HepG2 (cell line): ENCODE measurements around the gene SPATA21. TPM values are rescaled to one million over a fixed set of nuclear protein-coding genes. Genes with fewer than 3 reads are reported as not detected.

Source experiments
- ATAC-seq: fragments of 200-7000 bp; cut with Tn5 transposase; 3 replicates; pipeline ENCODE4 v1.9.1; 2020; ENCODE audit warnings: mild to moderate bottlenecking, moderate library complexity
- BruUV-seq: library from RNA; stranded (reverse); fragments of 400-500 nt; replicated peaks from 2 replicates; lab custom pipeline; 2021; lab: Mats Ljungman, UMichigan
- CTCF ChIA-PET: fragments of 300-600 bp; formaldehyde crosslinking; extraction: SDS; loops from one replicate; lab custom pipeline; 2021; ENCODE audit warnings: low total read pairs, inconsistent platforms, low intra/inter-chr PET ratio; lab: Yijun Ruan, JAX
- POLR2A ChIA-PET: fragments of 350-600 bp; sonication (Branson Sonifier 250); formaldehyde crosslinking; loops from one replicate; lab custom pipeline; 2020; ENCODE audit warnings: antibody characterized with exemption, inconsistent platforms; lab: Yijun Ruan, JAX
- DNase-seq: peaks from one replicate; pipeline ENCODE4 v3.0.0-alpha.2; 2015; ENCODE audit warnings: low spot score
- FAIRE-seq: peaks from 3 replicates; lab custom pipeline; 2011; peaks lifted over from hg19 to GRCh38; lab: Jason Lieb, UNC
- H2AFZ ChIP-seq: one replicate; pipeline ENCODE4 v1.6.1; 2011; ENCODE audit warnings: low read length, inconsistent platforms
- H3K27ac ChIP-seq: fragments of 300-600 bp; 3 replicates; pipeline ENCODE4 v1.8.0; 2011; ENCODE audit warnings: mixed run types, mild to moderate bottlenecking, mixed read lengths, low read length, inconsistent platforms; ENCODE audit not compliant: insufficient read depth; ENCODE audit errors: extremely low read length
- H3K27me3 ChIP-seq, 2 experiments: fragments of 200-600 bp in 1 of 2; 2 replicates in 1 of 2; 3 replicates in 1 of 2; pipeline versions ENCODE4 v1.6.0 to v1.8.0; 2011; ENCODE audit warnings: low read length in 2 of 2, mild to moderate bottlenecking in 2 of 2, moderate library complexity in 2 of 2, inconsistent platforms in 1 of 2; ENCODE audit not compliant: insufficient read depth in 2 of 2, control insufficient read depth in 1 of 2
- H3K36me3 ChIP-seq, 2 experiments: fragments of 200-600 bp in 1 of 2; replicated peaks in 1 of 2; 2 replicates in 1 of 2; 3 replicates in 1 of 2; pipeline versions ENCODE4 v1.5.1 to v1.8.0; 2011; ENCODE audit warnings: low read length in 2 of 2, inconsistent platforms in 1 of 2; ENCODE audit not compliant: insufficient read depth in 2 of 2, control insufficient read depth in 1 of 2
- H3K4me1 ChIP-seq: 2 replicates; pipeline ENCODE4 v1.5.1; 2012; ENCODE audit warnings: low read length, inconsistent platforms; ENCODE audit not compliant: insufficient read depth
- H3K4me2 ChIP-seq: 2 replicates; pipeline ENCODE4 v1.6.0; 2011; ENCODE audit warnings: low read depth, low read length, inconsistent platforms
- H3K4me3 ChIP-seq, 3 experiments: fragments of 200-600 bp in 1 of 3; sonication (generic), shearing (Covaris generic) in 1 of 3; replicated peaks in 1 of 3; 2 replicates each; pipeline ENCODE4 v1.5.1; 2011 to 2016; ENCODE audit warnings: low read length in 3 of 3, inconsistent platforms in 2 of 3, low read depth in 2 of 3, mild to moderate bottlenecking in 2 of 3, control low read depth in 1 of 3, mixed read lengths in 1 of 3; ENCODE audit not compliant: insufficient read depth in 1 of 3
- H3K79me2 ChIP-seq: one replicate; pipeline ENCODE4 v1.6.1; 2011; ENCODE audit warnings: low read length, inconsistent platforms; ENCODE audit not compliant: insufficient read depth
- H3K9ac ChIP-seq: 2 replicates; pipeline ENCODE4 v1.6.0; 2011; ENCODE audit warnings: mild to moderate bottlenecking, low read depth, low read length, inconsistent platforms; ENCODE audit not compliant: insufficient read depth
- H3K9me3 ChIP-seq: 2 replicates; pipeline ENCODE4 v1.5.1; 2012; ENCODE audit warnings: mild to moderate bottlenecking, low read length
- H4K20me1 ChIP-seq: 2 replicates; pipeline ENCODE4 v1.6.0; 2011; ENCODE audit warnings: inconsistent platforms, mild to moderate bottlenecking, low read length, moderate library complexity; ENCODE audit not compliant: insufficient read depth
- ELK4 ChIP-seq: sonication (generic); formaldehyde crosslinking; IDR thresholded peaks from 2 replicates; pipeline ENCODE4 v1.9.0; 2021; ENCODE audit warnings: missing genetic modification reagents, borderline replicate concordance
- HNF4A ChIP-seq: sonication (generic); formaldehyde crosslinking; IDR thresholded peaks from 2 replicates; pipeline ENCODE4 v1.4.0; 2020; ENCODE audit warnings: missing genetic modification reagents
- TRAFD1 ChIP-seq: sonication (generic); formaldehyde crosslinking; IDR thresholded peaks from 2 replicates; pipeline ENCODE4 v1.5.1; 2020; ENCODE audit warnings: missing genetic modification reagents, mild to moderate bottlenecking, borderline replicate concordance
- ZNF33B ChIP-seq: sonication (generic); formaldehyde crosslinking; IDR thresholded peaks from 2 replicates; pipeline ENCODE4 v1.5.1; 2020; ENCODE audit warnings: mild to moderate bottlenecking, missing genetic modification reagents
- ZNF350 ChIP-seq: sonication (generic); formaldehyde crosslinking; IDR thresholded peaks from 2 replicates; pipeline ENCODE4 v1.4.0; 2020; ENCODE audit warnings: mild to moderate bottlenecking, low read depth, missing genetic modification reagents, borderline replicate concordance
- ZNF484 ChIP-seq: sonication (generic); formaldehyde crosslinking; IDR thresholded peaks from 2 replicates; pipeline ENCODE4 v1.5.1; 2020; ENCODE audit warnings: mild to moderate bottlenecking, low read depth, missing genetic modification reagents, borderline replicate concordance
- ZNF749 ChIP-seq: sonication (generic); formaldehyde crosslinking; IDR thresholded peaks from 2 replicates; pipeline ENCODE4 v1.8.0; 2022; ENCODE audit warnings: mild to moderate bottlenecking, missing genetic modification reagents, moderate library complexity, borderline replicate concordance
- WGBS: methylation state at CpG from one replicate; pipeline ENCODE4 v1.1.6; 2017; ENCODE audit warnings: low lambda C conversion rate; 5-methylcytosine and 5-hydroxymethylcytosine counted together
- in situ Hi-C: cut with HindIII; loops from 2 replicates; pipeline ENCODE4 v1.10.0; 2017; ENCODE audit warnings: low pct_unique_long_range_greater_than_20kb; ENCODE audit not compliant: extremely low pct_ligation_motif_present
- intact Hi-C: fragments of 100-400 bp; cut with micrococcal nuclease; formaldehyde crosslinking; loops from one replicate; pipeline ENCODE4 v1.10.0; 2022; ENCODE audit not compliant: unreplicated experiment
- polyA plus RNA-seq, 8 experiments: library from polyadenylated mRNA; depleted of rRNA in 3 of 8; stranded (reverse) in 7 of 8; unstranded in 1 of 8; fragments of >200 nt; fragmentation: Illumina TruSeq in 4 of 8; extraction: Trizol in 4 of 8; gene quantifications; 2 replicates each; pipeline versions ENCODE4 v1.2.1 to v1.2.3, GENCODE V29; 2011 to 2016; ENCODE audit warnings: low read depth in 4 of 8, missing spikeins in 1 of 8, mixed read lengths in 1 of 8; ENCODE audit not compliant: insufficient read depth in 1 of 8
- total RNA-seq, 5 experiments: library from RNA; depleted of rRNA; stranded (reverse); fragments of >200 nt; fragmentation: Illumina TruSeq; extraction: Trizol; gene quantifications; 2 replicates each; pipeline ENCODE4 v1.2.3, GENCODE V29; 2016; ENCODE audit warnings: low read depth in 1 of 5

The SPATA21 gene
- total and polyA plus RNA-seq, 2 of the 13 experiments (the other 11 are each of a cell fraction or from before 2014, with no cell fraction given): 0.80 to 1.4 TPM

- TF ChIP-seq ZNF484 (CRISPR knock-in tag) (no peak), ELK4 (CRISPR knock-in tag) (no peak), ZNF749 (no peak), ZNF33B (no peak), TRAFD1 (CRISPR knock-in tag) (no peak), ZNF350 (CRISPR knock-in tag) (no peak), HNF4A (CRISPR knock-in tag) (no peak)
- no peak overlapping the region for H3K9ac ChIP-seq
- H3K27ac ChIP-seq: no peak overlapping the region
- H4K20me1 ChIP-seq: peaks cover 14% of the 10 kb centered on the region; the same call in 1 of the 2 replicates
- H3K27me3 ChIP-seq: no peaks in the 10 kb centered on the region
- H3K79me2 ChIP-seq: peaks cover 15% of the 10 kb centered on the region
- FAIRE-seq (no peak), DNase-seq (no peak), ATAC-seq (no peak)
- WGBS: 91% methylated on average over 5 of the region's 5 CpGs
- POLR2A ChIA-PET: no interaction called here
- intact Hi-C loops (no loop called here), in situ Hi-C loops (no loop called here)
- H3K4me2 ChIP-seq: no peak overlapping the region
- peaks cover 28 to 45% of the 10 kb centered on the region in 2 experiments; a peak in 4 of 5 replicates for H3K36me3 ChIP-seq
- CTCF ChIA-PET: no interaction called here
- H3K4me1 ChIP-seq: no peaks in the 10 kb centered on the region
- H3K4me3 ChIP-seq: no peak overlapping the region
- H3K9me3 ChIP-seq: no peaks in the 10 kb centered on the region
- no peak overlapping the region for H2AFZ ChIP-seq
- BruUV-seq: no TSS peak
Observed at GRCh38 chr1:16397120-16397519, 40.1 kb downstream of the SPATA21 start.
